K562 treated with DMSO at 1 percent for 4 hours (cell line): Measurements from ENCODE around the gene PRG2. TPM values are rescaled to one million over a fixed set of nuclear protein-coding genes. Genes with fewer than 3 reads are reported as not detected.

ENCODE experiments used
- total RNA-seq: library from RNA; unstranded; fragments of 300-600 nt; gene quantifications from 2 replicates; pipeline ENCODE4 v1.2.3, GENCODE V29; 2022; ENCODE audit not compliant: insufficient read depth

Gene PRG2, protein sequence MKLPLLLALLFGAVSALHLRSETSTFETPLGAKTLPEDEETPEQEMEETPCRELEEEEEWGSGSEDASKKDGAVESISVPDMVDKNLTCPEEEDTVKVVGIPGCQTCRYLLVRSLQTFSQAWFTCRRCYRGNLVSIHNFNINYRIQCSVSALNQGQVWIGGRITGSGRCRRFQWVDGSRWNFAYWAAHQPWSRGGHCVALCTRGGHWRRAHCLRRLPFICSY
- 33.0 and 59.3 TPM in 2 replicates for total RNA-seq

DNA sequence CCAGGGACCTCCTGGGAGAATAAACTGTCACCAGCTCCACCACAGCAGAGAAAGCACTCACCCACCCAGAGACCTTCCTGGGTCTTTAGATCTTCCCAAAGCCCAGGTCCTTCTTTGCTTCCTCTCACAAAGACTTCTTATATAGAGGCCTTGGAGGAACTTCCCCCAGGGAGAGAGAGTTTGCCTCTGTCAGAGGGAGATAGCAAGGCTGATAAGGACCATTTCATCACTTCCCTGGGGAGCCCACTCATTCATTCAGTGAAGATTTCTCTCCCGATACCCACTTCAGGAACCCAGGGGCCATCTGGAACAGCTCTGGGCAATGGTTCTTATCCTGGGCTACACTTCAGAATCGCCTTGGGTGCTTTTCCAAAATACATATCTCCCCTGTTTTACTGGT, at the start of gene PRG2:
TSS of gene PRG2 (minus strand) at position 116 of the 400 bp plus-strand sequence. CDS start 706 bp downstream, outside the sequence.

GRCh38 chr11:57426929-57427726, 36.7 kb upstream of the PRG2 start, which contains the start of gene SLC43A3:
Gene SLC43A3 (minus strand): TSS chr11:57427121. CDS start chr11:57426172, 949 bp downstream.

GRCh38 chr11:57380975-57381374, 9.5 kb downstream of the PRG2 start, which contains the start of gene PRG3:
Gene PRG3 (minus strand): TSS chr11:57381150. CDS start chr11:57380708, 442 bp downstream.

GRCh38 chr11:57338142-57338541, 52.3 kb downstream of the PRG2 start, which contains the start of gene P2RX3:
Gene P2RX3 (plus strand): TSS chr11:57338352. CDS start chr11:57338551, 199 bp downstream.

Other genes starting within 250 kb of the PRG2 start
- gene LRRC55, start 208.7 kb downstream of the PRG2 start, total RNA-seq = not detected in 2 replicates
- gene APLNR, start 153.4 kb downstream of the PRG2 start, total RNA-seq = 0.33 and 0.67 TPM in 2 replicates
- gene TNKS1BP1, start 65.7 kb downstream of the PRG2 start, total RNA-seq = 22.2 and 31.1 TPM in 2 replicates
- gene SSRP1, start 54.8 kb downstream of the PRG2 start, total RNA-seq = 166 and 177 TPM in 2 replicates
- gene P2RX3, start 52.3 kb downstream of the PRG2 start, total RNA-seq = not detected in 2 replicates
- not detected in 2 replicates for gene PRG3, start 9.5 kb downstream of the PRG2 start, total RNA-seq
- 82.6 and 138 TPM in 2 replicates for gene SLC43A3, start 36.5 kb upstream of the PRG2 start, total RNA-seq
- gene RTN4RL2, start 69.9 kb upstream of the PRG2 start, total RNA-seq = 5.8 TPM in 2 replicates
- 95.1 and 105 TPM in 2 replicates for gene SLC43A1, start 125.1 kb upstream of the PRG2 start, total RNA-seq
- gene TIMM10, start 140.1 kb upstream of the PRG2 start, total RNA-seq = 24.9 and 45.6 TPM in 2 replicates
- 0.80 TPM in 1 of 2 replicates, not detected in the other for gene SMTNL1, start 146.9 kb upstream of the PRG2 start, total RNA-seq
- 95.6 and 107 TPM in 2 replicates for gene UBE2L6, start 177.0 kb upstream of the PRG2 start, total RNA-seq
- gene SERPING1, start 207.0 kb upstream of the PRG2 start, total RNA-seq = 1.6 TPM in 1 of 2 replicates, not detected in the other